ENCODE measurements around the gene MAP7. TPM values are rescaled to one million over a fixed set of nuclear protein-coding genes. Genes with fewer than 3 reads are reported as not detected.

The MAP7 gene
- total RNA-seq, 1 experiment from 2014 or later: 33.7 TPM

- no peak overlapping the region for H3K4me2 ChIP-seq
- no peak overlapping the region for H3K4me3 ChIP-seq
- BruUV-seq (replicated peaks): no TSS peak
- ChIA-PET CTCF (no interaction called here), POLR2A (ENCODE audit: unreplicated experiment) (no interaction called here)
- DNase-seq: no peak
- H3K9me3 ChIP-seq (ENCODE audit: insufficient read depth, low read depth): no peaks in the 10 kb centered on the region
- no peaks in the 10 kb centered on the region for H3K27me3 ChIP-seq (ENCODE audit: insufficient read depth, low read depth)
- no peaks in the 10 kb centered on the region for H3K4me1 ChIP-seq (replicated peaks; ENCODE audit: insufficient read depth)
- H2AFZ ChIP-seq: no peak overlapping the region
- intact Hi-C loops (cut with micrococcal nuclease; ENCODE audit: unreplicated experiment): loop anchor here (10.0 kb wide), 1 partner anchor 173 kb away; no protein-coding TSS in a partner anchor
- no peaks in the 10 kb centered on the region for H3K9me2 ChIP-seq (ENCODE audit: insufficient read depth)
- TF ChIP-seq EZH2 (IDR thresholded peaks at IDR 0.05; ENCODE audit: low read depth): no peak
- TF ChIP-seq, protein P1, sequence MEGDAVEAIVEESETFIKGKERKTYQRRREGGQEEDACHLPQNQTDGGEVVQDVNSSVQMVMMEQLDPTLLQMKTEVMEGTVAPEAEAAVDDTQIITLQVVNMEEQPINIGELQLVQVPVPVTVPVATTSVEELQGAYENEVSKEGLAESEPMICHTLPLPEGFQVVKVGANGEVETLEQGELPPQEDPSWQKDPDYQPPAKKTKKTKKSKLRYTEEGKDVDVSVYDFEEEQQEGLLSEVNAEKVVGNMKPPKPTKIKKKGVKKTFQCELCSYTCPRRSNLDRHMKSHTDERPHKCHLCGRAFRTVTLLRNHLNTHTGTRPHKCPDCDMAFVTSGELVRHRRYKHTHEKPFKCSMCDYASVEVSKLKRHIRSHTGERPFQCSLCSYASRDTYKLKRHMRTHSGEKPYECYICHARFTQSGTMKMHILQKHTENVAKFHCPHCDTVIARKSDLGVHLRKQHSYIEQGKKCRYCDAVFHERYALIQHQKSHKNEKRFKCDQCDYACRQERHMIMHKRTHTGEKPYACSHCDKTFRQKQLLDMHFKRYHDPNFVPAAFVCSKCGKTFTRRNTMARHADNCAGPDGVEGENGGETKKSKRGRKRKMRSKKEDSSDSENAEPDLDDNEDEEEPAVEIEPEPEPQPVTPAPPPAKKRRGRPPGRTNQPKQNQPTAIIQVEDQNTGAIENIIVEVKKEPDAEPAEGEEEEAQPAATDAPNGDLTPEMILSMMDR (conservative IDR thresholded peaks at IDR 0.05): no peak
- no peaks in the 10 kb centered on the region for H4K20me1 ChIP-seq (ENCODE audit: insufficient read depth)
- H3K27ac ChIP-seq: no peak overlapping the region
- H3F3A ChIP-seq (ENCODE audit: insufficient read depth, low read depth): no peaks in the 10 kb centered on the region
- no peaks in the 10 kb centered on the region for H3K79me2 ChIP-seq (ENCODE audit: low read depth)
- H3K36me3 ChIP-seq (ENCODE audit: low read depth): no peaks in the 10 kb centered on the region; the same call in 1 of the 2 replicates
These were observed 178.3 kb downstream of the MAP7 start for GRCh38 chr6:136371959-136372358.

DNA sequence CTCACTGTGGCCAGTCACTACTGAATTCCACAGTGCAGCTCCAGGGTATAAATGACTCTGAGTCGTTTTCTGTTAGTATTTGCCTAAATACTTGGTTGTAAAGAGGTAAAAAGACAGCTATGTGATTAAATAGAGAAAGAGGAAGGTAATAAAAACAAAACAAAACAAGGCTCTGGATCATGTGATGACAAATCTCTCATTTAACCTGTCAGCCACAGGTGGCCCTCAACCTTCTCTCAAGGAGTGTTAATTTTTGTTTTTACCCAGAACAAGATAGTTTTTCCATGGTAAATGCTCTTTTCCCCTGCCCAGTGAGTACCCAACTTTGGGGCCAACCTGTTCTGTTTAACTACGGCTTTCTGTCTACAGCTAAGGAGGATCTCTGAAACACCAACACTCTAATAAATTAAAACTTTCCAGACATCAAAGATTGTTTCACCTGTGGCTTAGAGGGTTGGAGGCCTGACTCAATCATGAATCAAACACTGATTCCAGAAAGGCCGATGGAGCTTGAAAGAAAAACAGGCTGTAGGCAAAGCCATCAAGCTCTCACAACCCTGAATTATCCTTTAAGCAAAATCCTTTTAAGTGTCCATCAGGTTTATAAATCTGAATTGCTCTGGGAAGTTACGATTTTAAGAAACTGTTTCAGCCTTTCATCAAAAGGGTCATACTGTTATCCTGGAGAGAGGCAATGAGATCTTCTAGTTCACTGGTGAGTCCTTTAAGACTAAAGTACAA, 179.1 kb downstream of the MAP7 start:
- no peak for TF ChIP-seq EZH2 (IDR thresholded peaks at IDR 0.05; ENCODE audit: low read depth)
- TF ChIP-seq, protein P1 (conservative IDR thresholded peaks at IDR 0.05): no peak
- Histone ChIP-seq H3F3A (ENCODE audit: insufficient read depth, low read depth) (no peaks in the 10 kb centered on the region), H2AFZ (no peak overlapping the region), H3K4me1 (replicated peaks; ENCODE audit: insufficient read depth) (no peaks in the 10 kb centered on the region), H3K36me3 (ENCODE audit: low read depth) (no peaks in the 10 kb centered on the region), H3K27ac (no peak overlapping the region), H3K27me3 (ENCODE audit: insufficient read depth, low read depth) (no peaks in the 10 kb centered on the region), H3K9me2 (ENCODE audit: insufficient read depth) (no peaks in the 10 kb centered on the region), H3K4me2 (no peak overlapping the region), H4K20me1 (ENCODE audit: insufficient read depth) (no peaks in the 10 kb centered on the region), H3K4me3 (no peak overlapping the region), H3K79me2 (ENCODE audit: low read depth) (no peaks in the 10 kb centered on the region), H3K9me3 (ENCODE audit: insufficient read depth, low read depth) (no peaks in the 10 kb centered on the region)
- ChIA-PET POLR2A (ENCODE audit: unreplicated experiment) (no interaction called here), CTCF (no interaction called here)
- intact Hi-C loops (cut with micrococcal nuclease; ENCODE audit: unreplicated experiment): loop anchor here (10.0 kb wide), 1 partner anchor 174 kb away; no protein-coding TSS in a partner anchor
- DNase-seq: no peak
- no TSS peak for BruUV-seq (replicated peaks)

DNA sequence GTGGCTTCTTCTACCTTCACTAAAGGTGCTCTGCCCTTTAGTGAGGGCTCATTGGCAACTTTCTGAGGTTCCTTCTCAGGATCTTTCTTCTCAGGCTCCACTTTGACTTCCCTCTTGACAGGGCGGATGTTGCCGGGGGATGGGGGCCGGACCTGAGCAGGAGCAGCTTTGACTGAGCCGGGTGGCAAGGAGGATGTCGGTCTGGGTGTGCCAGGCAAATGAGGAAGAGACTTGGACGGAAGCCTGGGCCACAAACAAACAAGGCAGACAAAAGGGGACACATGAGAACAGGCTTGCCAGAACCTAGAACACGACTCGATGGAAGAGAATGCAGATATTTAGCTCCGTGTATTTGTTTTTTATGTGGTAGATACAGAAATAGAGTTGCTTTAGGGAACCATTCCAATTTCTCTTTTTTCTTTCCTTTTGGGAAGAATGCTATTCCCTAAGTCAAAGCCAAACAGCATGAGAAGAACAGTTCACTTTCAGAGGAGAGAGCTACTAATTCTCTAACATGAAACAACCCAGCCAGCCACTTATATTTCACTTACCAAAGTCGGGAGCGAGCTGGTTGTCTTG, 184.4 kb downstream of the MAP7 start:
- no peaks in the 10 kb centered on the region for H3K4me1 ChIP-seq (replicated peaks; ENCODE audit: insufficient read depth)
- no peak overlapping the region for H2AFZ ChIP-seq
- no peaks in the 10 kb centered on the region for H3K9me2 ChIP-seq (ENCODE audit: insufficient read depth)
- no peak overlapping the region for H3K4me2 ChIP-seq
- DNase-seq: no peak
- H3K27me3 ChIP-seq (ENCODE audit: insufficient read depth, low read depth): no peaks in the 10 kb centered on the region
- H3K79me2 ChIP-seq (ENCODE audit: low read depth): no peaks in the 10 kb centered on the region
- no peak overlapping the region for H3K27ac ChIP-seq
- H3K36me3 ChIP-seq (ENCODE audit: low read depth): peaks cover 11% of the 10 kb centered on the region; the same call in 1 of the 2 replicates
- intact Hi-C loops (cut with micrococcal nuclease; ENCODE audit: unreplicated experiment): no loop called here
- H3K9me3 ChIP-seq (ENCODE audit: insufficient read depth, low read depth): no peaks in the 10 kb centered on the region
- no peak for TF ChIP-seq EZH2 (IDR thresholded peaks at IDR 0.05; ENCODE audit: low read depth)
- TF ChIP-seq, protein P1 (conservative IDR thresholded peaks at IDR 0.05): no peak
- CTCF ChIA-PET: no interaction called here
- POLR2A ChIA-PET (ENCODE audit: unreplicated experiment): no interaction called here
- H3K4me3 ChIP-seq: no peak overlapping the region
- BruUV-seq (replicated peaks): no TSS peak
- H4K20me1 ChIP-seq (ENCODE audit: insufficient read depth): no peaks in the 10 kb centered on the region
- H3F3A ChIP-seq (ENCODE audit: insufficient read depth, low read depth): no peaks in the 10 kb centered on the region

All from PC-9 (cell line).